ENCODE data around the gene TESK2.

The TESK2 gene

DNA sequence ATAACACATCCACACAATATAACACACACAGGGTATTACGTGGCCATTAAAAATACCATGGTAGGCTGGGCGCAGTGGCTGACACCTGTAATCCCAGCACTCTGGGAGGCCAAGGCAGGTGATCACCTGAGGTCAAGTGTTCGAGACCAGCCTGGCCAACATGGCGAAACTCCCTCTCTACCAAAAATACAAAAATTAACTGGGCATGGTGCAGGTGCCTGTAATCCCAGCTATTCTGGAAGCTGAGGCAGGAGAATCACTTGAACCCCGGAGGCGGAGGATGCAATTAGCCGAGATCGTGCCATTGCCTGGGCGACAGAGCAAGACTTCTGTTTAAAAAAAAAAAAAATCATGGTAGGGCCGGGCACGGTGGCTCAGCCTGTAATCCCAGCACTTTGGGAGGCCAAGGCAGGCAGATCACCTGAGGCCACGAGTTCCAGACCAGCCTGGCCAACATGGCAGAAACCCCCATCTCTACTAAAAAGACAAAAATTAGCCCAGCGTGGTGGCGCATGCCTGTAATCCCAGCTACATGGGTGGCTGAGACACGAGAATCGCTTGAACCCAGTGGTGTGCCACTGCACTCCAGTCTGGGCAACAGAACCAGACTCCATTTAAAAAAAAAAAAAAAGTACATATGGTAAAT, 188.3 kb downstream of the TESK2 start:
- DNase-seq = no peak

- DNase-seq = no peak
These were observed 190.3 kb downstream of the TESK2 start for GRCh38 chr1:45300669-45300997.

- DNase-seq = peak; percentile 88
These were observed 190.8 kb downstream of the TESK2 start for GRCh38 chr1:45299981-45300668.

DNA sequence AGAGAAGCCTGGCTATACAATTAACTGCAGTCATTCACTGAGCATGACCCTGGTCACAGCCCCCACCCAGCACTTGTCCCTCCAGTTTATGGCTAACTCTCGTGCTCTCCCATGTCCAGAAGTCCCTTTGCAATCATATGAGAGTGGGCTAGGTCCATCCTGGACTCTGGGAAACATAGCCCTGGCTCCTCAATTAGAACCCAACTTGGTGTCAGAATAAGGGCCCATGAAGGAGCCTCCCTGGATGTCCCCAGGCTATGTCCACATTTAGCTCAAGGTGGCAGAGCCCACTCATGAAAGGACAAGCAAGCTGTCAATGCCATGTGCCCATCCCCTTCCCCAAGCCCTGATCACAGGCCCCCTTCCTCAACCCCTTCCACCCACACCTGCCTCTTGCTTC, 191.7 kb downstream of the TESK2 start:
- DNase-seq = no peak

DNA sequence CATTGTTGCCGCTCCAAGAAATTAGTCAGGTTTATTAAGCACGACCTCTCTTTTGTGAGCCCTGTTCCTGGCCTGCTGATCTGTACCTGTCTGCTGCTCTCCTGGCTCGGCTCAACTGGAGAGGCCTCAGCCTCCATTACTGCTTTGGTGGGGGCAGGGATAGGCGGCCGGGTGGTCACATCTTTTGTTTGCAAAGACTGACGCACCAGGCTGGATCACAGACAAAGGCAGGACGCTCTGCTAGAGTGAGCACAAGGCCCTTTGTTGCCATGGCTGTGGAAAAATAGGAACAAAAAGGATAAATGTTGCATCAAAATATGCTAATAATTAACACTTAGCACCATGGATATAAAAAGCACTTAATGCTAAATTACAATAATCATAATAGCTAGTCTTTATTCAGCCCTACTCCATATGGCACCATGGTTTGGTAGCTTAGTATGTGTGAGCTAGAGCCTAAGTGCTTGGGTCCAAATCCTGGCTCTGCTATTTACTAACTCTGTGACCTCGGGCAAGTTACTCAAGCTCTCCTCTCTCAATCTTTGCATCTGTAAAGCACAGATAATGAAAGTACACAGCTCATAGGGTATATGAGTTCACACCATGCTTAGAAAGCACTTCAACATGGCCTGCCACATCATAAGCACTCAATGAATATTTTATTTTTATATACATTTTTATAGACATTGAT, 193.2 kb downstream of the TESK2 start:
- DNase-seq = no peak
